Activated B cell treated with CpG ODN at 0.5 μM for 24 hours (primary cell): ENCODE data around the gene PRKAG2. TPM values are rescaled to one million over a fixed set of nuclear protein-coding genes. Genes with fewer than 3 reads are reported as not detected.
"Not testable (repeated sequence)": the region's sequence is repeated elsewhere in the genome, so short reads cannot be mapped to it uniquely, and the experiment has no call there.

Experiments
- ATAC-seq: fragments of 200-7000 bp; cut with Tn5 transposase; one replicate; pipeline ENCODE4 v1.10.0; 2021; ENCODE audit warnings: low read depth, mild to moderate bottlenecking, moderate library complexity
- CTCF ChIA-PET: fragments of 350-600 bp; sonication (Branson Sonifier 250); formaldehyde crosslinking; loops from one replicate; lab custom pipeline; 2021; ENCODE audit warnings: antibody characterized with exemption; lab: Charles Lee
- POLR2A ChIA-PET: fragments of 350-600 bp; sonication (Branson Sonifier 250); formaldehyde crosslinking; loops from one replicate; lab custom pipeline; 2021; ENCODE audit warnings: antibody characterized with exemption; lab: Charles Lee
- DNase-seq: peaks from one replicate; pipeline ENCODE4 v3.0.0; 2022
- H3K27ac Mint-ChIP-seq: one replicate; pipeline ENCODE4 v1.8.0; 2020; ENCODE audit warnings: mixed read lengths
- H3K27me3 Mint-ChIP-seq: one replicate; pipeline ENCODE4 v1.8.0; 2021; ENCODE audit warnings: mixed read lengths
- H3K36me3 Mint-ChIP-seq: one replicate; pipeline ENCODE4 v1.8.0; 2021; ENCODE audit warnings: low read depth, mixed read lengths
- H3K4me1 Mint-ChIP-seq: one replicate; pipeline ENCODE4 v1.8.0; 2021; ENCODE audit warnings: mixed read lengths
- H3K4me3 Mint-ChIP-seq: one replicate; pipeline ENCODE4 v1.8.0; 2020; ENCODE audit warnings: mild to moderate bottlenecking, mixed read lengths
- H3K9me3 Mint-ChIP-seq: one replicate; pipeline ENCODE4 v1.8.0; 2020; ENCODE audit warnings: mixed read lengths
- CTCF ChIP-seq: fragments of 200-600 bp; IDR thresholded peaks from one replicate; pipeline ENCODE4 v1.8.0; 2022; ENCODE audit warnings: antibody characterized with exemption, mild to moderate bottlenecking
- intact Hi-C: fragments of 100-400 bp; cut with micrococcal nuclease; formaldehyde crosslinking; loops from one replicate; pipeline ENCODE4 v1.15.1; 2024
- total RNA-seq: library from RNA; stranded (reverse); gene quantifications from 2 replicates; pipeline ENCODE4 v1.2.3, GENCODE V29; 2022

PRKAG2 gene
- total RNA-seq, 1 donor from 2014 or later = 19.7 TPM

GRCh38 chr7:151799506-151799905 lies 77.4 kb downstream of the PRKAG2 start:
- no peak for ATAC-seq
- ChIA-PET POLR2A (no interaction called here), CTCF (no interaction called here)
- TF ChIP-seq CTCF = no peak
- intact Hi-C loops = loop anchor here (5.0 kb wide), 1 partner anchor 78 kb away; the partner anchor contains the start of gene PRKAG2
- peaks cover 3% of the 10 kb centered on the region for H3K36me3 Mint-ChIP-seq
- no peak for DNase-seq
- no peak overlapping the region for H3K4me3 Mint-ChIP-seq
- H3K27me3 Mint-ChIP-seq = no peaks in the 10 kb centered on the region
- H3K27ac Mint-ChIP-seq = no peak overlapping the region
- no peaks in the 10 kb centered on the region for H3K9me3 Mint-ChIP-seq
- peaks cover 28% of the 10 kb centered on the region for H3K4me1 Mint-ChIP-seq

GRCh38 chr7:151798851-151799448 lies 78.0 kb downstream of the PRKAG2 start:
- no peaks in the 10 kb centered on the region for H3K9me3 Mint-ChIP-seq
- no peak overlapping the region for H3K4me3 Mint-ChIP-seq
- no peak for DNase-seq
- ChIA-PET POLR2A (no interaction called here), CTCF (interaction anchor here (1.4 kb wide), 1 partner anchor 17 kb away, joined by 5 read pairs; no protein-coding TSS in a partner anchor)
- intact Hi-C loops = loop anchor here (5.0 kb wide), 1 partner anchor 78 kb away; the partner anchor contains the start of gene PRKAG2
- no peak for TF ChIP-seq CTCF
- no peaks in the 10 kb centered on the region for H3K36me3 Mint-ChIP-seq
- H3K27me3 Mint-ChIP-seq = no peaks in the 10 kb centered on the region
- ATAC-seq = no peak
- no peak overlapping the region for H3K27ac Mint-ChIP-seq
- peaks cover 27% of the 10 kb centered on the region for H3K4me1 Mint-ChIP-seq

- not testable (repeated sequence) for ATAC-seq, H3K27ac Mint-ChIP-seq, H3K27me3 Mint-ChIP-seq, DNase-seq, H3K9me3 Mint-ChIP-seq, H3K4me3 Mint-ChIP-seq, H3K36me3 Mint-ChIP-seq
- H3K4me1 Mint-ChIP-seq = peaks cover 26% of the 10 kb centered on the region
- CTCF ChIA-PET = interaction anchor here (1.4 kb wide), 1 partner anchor 15 kb away, joined by 5 read pairs; no protein-coding TSS in a partner anchor
- intact Hi-C loops = loop anchor here (5.0 kb wide), 1 partner anchor 80 kb away; the partner anchor contains the start of gene PRKAG2
- POLR2A ChIA-PET = interaction anchor here (1.0 to 1.3 kb wide), 2 partner anchors 10 to 42 kb away, joined by 3 to 8 read pairs; no protein-coding TSS in a partner anchor
Measured at GRCh38 chr7:151797667-151798307, 79.1 kb downstream of the PRKAG2 start.

- ChIA-PET POLR2A (interaction anchor here (1.0 to 1.3 kb wide), 2 partner anchors 10 to 42 kb away, joined by 3 to 8 read pairs; no protein-coding TSS in a partner anchor), CTCF (interaction anchor here (3.3 kb wide), 1 partner anchor 14 kb away, joined by 18 read pairs; no protein-coding TSS in a partner anchor)
- TF ChIP-seq CTCF = no peak
- Mint-ChIP-seq H3K27ac (no peak overlapping the region), H3K4me3 (no peak overlapping the region), H3K36me3 (no peaks in the 10 kb centered on the region), H3K27me3 (no peaks in the 10 kb centered on the region), H3K4me1 (peaks cover 26% of the 10 kb centered on the region), H3K9me3 (no peaks in the 10 kb centered on the region)
- no peak for DNase-seq
- no peak for ATAC-seq
- intact Hi-C loops = loop anchor here (5.0 kb wide), 1 partner anchor 80 kb away; the partner anchor contains the start of gene PRKAG2
Measured at GRCh38 chr7:151796871-151797537, 79.9 kb downstream of the PRKAG2 start.

- no peak for TF ChIP-seq CTCF
- ChIA-PET CTCF (interaction anchor here (3.3 kb wide), 1 partner anchor 14 kb away, joined by 18 read pairs; no protein-coding TSS in a partner anchor), POLR2A (interaction anchor here (0.6 to 1.3 kb wide), 3 partner anchors 43 to 55 kb away, joined by 3 to 8 read pairs (median 3); no protein-coding TSS in a partner anchor)
- DNase-seq (no peak), ATAC-seq (no peak)
- intact Hi-C loops = loop anchor here (5.0 kb wide), 1 partner anchor 81 kb away; the partner anchor contains the start of gene PRKAG2
- Mint-ChIP-seq H3K27ac (no peak overlapping the region), H3K36me3 (no peaks in the 10 kb centered on the region), H3K9me3 (no peaks in the 10 kb centered on the region), H3K4me1 (peaks cover 26% of the 10 kb centered on the region), H3K4me3 (no peak overlapping the region), H3K27me3 (no peaks in the 10 kb centered on the region)
Measured at GRCh38 chr7:151796091-151796870, 80.6 kb downstream of the PRKAG2 start.
